ENCODE data around the gene EXOC4.
A peak's percentile ranks its signal among the peaks of the same experiment; 100 is the strongest.
"Not testable (repeated sequence)": the region's sequence is repeated elsewhere in the genome, so short reads cannot be mapped to it uniquely, and the experiment has no call there.

EXOC4 gene
- 62.5 to 166 (median 123) reads per million in 18 experiments for total RNA-seq

DNA sequence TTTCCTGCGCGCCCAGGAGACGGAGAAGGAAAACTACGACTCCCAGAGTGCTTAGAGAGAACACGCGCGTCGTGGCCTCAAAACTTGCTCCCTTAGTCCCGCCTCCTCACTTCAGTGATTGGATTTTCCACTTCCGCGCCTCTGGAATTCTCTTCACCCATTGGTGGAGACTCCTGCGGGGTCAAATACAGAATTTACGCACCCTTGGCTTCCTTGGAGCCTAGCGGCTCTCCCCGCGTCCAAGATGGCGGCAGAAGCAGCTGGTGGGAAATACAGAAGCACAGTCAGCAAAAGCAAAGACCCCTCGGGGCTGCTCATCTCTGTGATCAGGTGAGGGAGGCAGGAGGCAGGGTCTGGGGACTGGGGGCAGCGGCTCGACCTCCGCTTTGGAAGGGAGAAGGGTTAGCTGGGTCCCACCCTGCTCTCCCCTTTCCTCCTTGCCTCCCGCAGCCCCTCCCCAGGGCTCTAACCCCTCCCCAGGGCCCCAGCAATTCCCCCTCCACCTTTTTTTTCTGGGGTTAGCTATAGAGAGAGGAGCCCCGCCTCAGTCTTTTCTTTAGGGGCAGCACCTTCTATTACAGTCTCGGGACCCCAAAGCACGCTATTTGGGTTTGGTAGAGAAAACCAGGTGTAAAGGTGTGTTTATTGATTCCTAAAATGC lies at the start of gene EXOC4:
TSS of gene EXOC4 (plus strand) at position 221 of the 661 bp plus-strand sequence.
- DNase-seq, result peak; percentile 99

- DNase-seq, result no peak
Measured at GRCh38 chr7:133203490-133203889, 49.4 kb upstream of the EXOC4 start.

GRCh38 chr7:133207687-133208086 lies 45.2 kb upstream of the EXOC4 start:
- no peak for DNase-seq

GRCh38 chr7:133210817-133211216 lies 42.1 kb upstream of the EXOC4 start:
- DNase-seq, result not testable (repeated sequence)

- DNase-seq, result not testable (repeated sequence)
Measured at GRCh38 chr7:133213772-133214171, 39.1 kb upstream of the EXOC4 start.

DNA sequence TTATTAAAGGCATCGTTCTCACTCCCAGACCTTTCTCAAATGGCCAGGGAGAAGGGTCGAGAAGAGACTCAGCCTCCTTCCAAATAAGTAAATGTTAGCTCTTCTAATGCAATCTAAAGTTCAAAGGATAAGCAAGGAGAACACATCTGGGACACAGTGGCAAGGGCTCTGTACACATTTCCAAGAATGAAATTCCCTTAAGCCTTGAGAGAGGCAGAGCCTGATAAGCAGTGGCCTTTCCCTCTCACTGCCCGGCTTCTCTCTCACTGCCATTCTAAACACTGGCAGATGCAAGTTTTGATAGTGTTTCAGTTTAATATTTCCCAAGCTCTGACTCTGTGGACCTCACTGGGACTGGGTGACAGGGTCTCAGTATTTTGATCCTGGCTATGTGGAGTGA lies 35.1 kb upstream of the EXOC4 start:
- DNase-seq, result no peak

DNA sequence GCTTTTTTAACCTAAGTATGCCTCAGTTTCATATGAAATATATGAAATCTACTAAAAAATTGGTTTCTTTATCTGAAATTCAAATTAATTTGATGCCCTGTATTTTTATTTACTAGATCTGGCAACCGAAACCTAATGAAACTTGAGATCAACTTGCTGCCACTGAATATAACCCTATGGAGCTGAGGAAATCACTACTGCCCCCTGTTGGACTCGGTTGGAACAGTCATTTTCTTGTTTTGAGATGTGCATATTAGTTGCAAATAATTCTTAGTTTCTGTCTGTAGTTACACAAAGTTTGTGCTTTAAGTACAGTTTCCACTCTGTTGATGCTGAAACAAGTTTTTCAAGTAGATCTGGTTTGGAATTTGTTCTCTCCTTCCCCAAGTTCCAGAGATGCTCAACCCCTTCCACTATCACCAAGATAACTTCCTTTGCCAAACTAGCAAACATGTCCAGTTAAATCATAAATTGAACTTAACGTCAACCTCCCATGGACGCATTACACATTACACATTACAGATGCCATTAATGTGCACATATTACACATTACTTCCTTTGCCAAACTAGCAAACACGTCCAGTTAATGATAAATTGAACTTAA lies 22.2 kb upstream of the EXOC4 start:
- peak; percentile 53 to 67 for DNase-seq

GRCh38 chr7:133233142-133233541 lies 19.7 kb upstream of the EXOC4 start:
- DNase-seq, result no peak

DNA sequence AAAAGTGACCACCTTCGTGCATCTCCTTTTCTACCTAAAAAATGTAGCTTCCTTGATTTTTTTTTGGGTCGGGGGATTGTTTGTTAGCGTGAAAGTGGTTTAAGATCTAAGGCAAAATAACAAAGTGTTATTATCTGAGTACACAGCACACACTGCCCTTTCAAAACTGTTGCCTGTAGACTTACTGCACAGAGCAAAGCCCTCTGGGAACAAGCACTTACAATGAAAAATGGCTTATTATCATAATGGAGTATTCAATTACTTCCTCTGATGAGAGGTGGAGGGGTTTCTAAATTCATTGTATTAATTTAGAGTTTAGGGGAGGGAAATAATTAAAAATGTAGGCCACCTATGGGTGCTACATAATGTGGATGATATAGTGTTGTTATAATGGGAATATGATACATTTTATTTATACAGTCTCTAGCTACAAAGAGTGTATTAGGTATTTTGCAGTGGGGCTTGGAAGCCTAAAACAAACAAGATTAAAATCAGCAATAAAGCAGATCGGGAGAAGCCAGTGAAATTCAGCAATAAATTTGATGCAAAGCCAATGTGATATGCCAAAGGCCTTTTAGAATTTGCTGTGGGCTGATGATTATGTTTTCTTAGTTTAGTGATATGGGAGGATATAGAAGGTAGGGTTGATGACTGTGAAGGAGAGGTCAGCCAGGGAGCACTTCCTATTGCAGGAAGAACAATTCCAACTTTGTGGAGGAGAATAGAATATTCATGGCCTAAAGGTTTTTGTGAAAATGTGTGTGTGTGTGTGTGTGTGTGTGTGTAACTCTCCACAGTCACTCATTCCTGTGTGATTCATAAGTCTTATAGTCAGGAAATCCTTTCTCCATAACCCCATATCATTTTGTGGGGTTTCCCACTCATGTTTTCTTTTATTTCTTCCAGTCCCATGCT lies 17.7 kb upstream of the EXOC4 start:
- no peak for DNase-seq

DNA sequence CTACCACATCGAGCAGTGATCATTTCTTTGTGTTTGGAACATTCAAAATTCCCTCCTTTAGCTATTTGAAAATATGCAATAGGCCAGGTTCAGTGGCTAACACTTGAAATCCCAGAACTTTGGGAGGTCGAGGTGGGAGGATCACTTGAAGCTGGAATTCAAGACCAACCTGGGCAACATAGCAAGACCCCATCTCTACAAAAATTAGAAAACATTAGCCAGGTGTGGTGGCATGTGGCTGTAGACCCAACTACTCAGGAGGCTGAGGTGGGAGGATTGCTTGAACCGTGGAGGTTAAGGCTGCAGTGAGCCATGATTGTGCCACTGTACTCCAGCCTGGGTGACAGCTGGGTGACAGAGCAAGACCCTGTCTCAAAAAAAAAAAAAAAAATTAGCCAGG lies 15.3 kb upstream of the EXOC4 start:
- DNase-seq, result no peak

DNA sequence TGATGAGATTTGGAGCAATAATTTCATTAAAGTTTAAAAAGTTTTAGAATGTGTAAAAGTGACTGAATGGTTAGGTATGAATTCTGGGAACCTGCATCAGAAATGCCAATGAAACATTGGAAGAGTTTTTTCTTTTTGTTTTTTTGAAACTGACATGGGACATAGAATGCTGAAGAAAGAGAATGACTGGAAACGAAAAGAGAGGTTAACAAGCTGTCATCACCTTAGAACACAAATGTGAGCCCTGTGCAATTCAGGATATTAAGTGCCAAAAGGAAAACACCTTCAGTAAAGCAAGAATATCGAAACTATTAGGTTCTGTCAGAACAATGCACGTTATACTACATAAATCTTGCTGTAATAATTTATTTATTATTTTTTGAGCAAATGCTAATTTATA lies 12.6 kb upstream of the EXOC4 start:
- DNase-seq, result no peak

GRCh38 chr7:133246558-133246957 lies 6.3 kb upstream of the EXOC4 start:
- DNase-seq, result no peak

DNA sequence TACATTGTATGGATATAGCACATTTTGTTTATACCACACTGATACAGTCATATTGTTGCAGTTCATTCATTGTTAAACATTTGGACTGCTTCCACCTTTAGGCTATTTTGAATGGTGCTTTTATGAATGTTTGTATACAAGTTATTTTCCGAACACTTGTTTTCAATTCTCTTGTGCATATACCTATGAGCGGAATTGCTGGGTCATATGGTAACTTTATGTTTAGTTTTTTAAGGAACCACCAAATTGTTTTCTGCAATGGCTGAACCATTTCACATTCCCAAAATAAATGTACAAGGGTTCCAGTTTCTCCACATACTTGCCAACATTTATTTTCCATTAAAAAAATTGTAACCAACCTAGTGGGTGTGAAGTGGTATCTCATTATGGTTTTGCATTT lies 4.0 kb upstream of the EXOC4 start:
- DNase-seq, result no peak

DNA sequence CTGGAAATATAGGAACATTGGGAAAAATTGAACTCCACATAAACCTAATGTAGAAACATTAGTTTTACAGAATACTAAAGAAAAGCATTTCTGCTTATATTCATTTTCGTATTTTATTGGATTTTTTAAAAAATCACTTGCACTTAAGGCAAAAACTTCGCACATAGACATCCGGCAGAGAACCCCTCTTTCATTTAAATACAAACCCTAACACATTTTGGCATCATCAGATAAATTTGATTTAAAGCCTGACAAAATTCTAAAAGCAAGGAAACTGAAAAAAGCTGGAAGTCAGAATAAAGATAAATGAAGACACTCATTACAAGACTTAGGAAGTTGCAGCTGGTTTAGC lies 396 bp upstream of the EXOC4 start:
- no peak for DNase-seq

DNA sequence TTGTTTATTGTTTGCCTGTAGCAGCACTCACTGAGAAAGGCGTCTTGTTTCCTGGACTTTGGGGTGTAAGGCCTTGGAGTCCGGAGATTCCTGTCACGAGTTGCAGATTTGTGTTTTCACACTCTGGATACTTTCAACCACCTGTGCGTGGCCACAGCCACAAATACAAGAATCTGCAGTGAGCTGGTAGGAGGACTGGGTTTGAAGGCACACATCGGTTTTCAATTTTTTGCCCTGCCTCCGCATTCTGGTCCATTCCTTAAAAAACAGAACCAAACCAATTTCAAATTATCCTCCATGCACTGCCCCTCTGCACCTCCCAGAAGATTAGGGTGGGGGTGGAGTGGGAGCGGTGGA lies 619 bp downstream of the EXOC4 start:
- peak; percentile 7 to 20 for DNase-seq

- peak; percentile 74 to 82 for DNase-seq
Measured at GRCh38 chr7:133255486-133255885, 2.6 kb downstream of the EXOC4 start.

GRCh38 chr7:133258174-133258573 lies 5.3 kb downstream of the EXOC4 start:
- DNase-seq, result no peak

DNA sequence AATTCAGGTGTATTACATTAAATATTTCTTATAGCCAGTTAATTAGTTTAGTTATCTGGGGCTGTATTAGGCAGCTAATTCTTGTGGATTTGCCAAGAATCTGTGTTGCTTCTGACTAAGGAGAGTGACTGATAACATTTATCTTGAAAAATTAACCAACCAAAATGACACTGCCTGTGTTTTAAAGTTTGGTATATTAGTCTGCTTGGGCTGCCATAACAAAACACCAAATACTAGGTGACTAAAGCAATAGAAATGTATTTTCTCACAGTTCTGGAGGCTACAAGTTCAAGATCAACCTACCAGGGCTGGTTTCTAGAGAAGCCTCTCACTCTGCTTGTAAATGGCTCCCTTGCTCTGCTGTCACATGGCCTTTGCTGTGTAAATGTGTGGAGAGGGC lies 12.9 kb downstream of the EXOC4 start:
- DNase-seq, result no peak

GRCh38 chr7:133268355-133268754 lies 15.5 kb downstream of the EXOC4 start:
- no peak for DNase-seq

- no peak for DNase-seq
Measured at GRCh38 chr7:133272336-133272735, 19.5 kb downstream of the EXOC4 start.

- no peak for DNase-seq
Measured at GRCh38 chr7:133273227-133273626, 20.3 kb downstream of the EXOC4 start.

- DNase-seq, result no peak
Measured at GRCh38 chr7:133274265-133274664, 21.4 kb downstream of the EXOC4 start.

DNA sequence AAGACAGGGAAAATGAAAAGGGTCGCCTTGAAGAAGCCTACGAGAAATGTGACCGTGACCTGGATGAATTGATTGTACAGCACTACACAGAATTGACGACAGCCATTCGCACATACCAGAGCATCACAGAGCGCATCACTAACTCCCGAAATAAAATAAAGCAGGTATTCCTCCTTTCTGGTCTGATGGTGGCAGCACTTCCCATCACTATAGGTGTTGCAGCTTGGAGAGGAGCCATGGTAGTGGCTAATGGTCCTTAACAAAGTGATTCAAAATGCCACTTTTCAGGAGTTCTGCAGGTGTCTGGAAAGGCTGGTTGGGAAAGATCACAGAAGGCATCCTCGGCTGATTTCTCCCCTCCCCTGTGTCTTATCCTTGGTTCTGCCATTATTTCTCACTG lies 22.1 kb downstream of the EXOC4 start:
- DNase-seq, result no peak

Measured in inflammatory macrophage (primary cell).